LNCaP clone FGC (cell line): ENCODE measurements around the gene ABI1.

Source experiments
- DNase-seq: peaks from one replicate; pipeline ENCODE4 v3.0.0-alpha.2; 2011; ENCODE audit warnings: low read depth
- H3K4me3 ChIP-seq: 2 replicates; pipeline ENCODE4 v1.5.1; 2011; ENCODE audit warnings: mild to moderate bottlenecking, low read depth, low read length, control low read depth
- TF ChIP-seq, protein P1 (sequence below): IDR thresholded peaks from 2 replicates; pipeline ENCODE4 v1.5.1; 2012; ENCODE audit warnings: mild to moderate bottlenecking; ENCODE audit not compliant: control insufficient read depth, insufficient read depth; ENCODE audit errors: extremely low read depth

The ABI1 gene

DNA sequence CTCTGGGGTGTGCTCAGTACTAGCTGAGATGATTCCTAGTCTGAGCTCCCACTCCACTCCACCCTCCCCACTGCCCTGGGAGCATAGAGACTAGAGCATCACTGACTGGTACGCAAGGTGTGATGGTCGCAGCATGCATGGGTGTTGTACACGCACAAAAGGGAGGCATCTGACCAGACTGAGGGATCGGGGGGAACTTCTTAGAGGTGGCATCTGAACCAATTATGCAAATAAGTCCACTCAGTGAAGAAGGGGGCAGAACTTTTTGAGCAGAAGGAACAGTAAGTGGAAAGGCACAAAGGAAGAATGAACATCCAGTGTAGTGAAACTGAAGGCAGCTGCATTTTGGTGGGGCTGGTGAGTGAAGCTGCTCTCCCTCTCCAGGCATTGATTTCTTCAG lies 137.7 kb downstream of the ABI1 start:
- TF ChIP-seq, protein P1, sequence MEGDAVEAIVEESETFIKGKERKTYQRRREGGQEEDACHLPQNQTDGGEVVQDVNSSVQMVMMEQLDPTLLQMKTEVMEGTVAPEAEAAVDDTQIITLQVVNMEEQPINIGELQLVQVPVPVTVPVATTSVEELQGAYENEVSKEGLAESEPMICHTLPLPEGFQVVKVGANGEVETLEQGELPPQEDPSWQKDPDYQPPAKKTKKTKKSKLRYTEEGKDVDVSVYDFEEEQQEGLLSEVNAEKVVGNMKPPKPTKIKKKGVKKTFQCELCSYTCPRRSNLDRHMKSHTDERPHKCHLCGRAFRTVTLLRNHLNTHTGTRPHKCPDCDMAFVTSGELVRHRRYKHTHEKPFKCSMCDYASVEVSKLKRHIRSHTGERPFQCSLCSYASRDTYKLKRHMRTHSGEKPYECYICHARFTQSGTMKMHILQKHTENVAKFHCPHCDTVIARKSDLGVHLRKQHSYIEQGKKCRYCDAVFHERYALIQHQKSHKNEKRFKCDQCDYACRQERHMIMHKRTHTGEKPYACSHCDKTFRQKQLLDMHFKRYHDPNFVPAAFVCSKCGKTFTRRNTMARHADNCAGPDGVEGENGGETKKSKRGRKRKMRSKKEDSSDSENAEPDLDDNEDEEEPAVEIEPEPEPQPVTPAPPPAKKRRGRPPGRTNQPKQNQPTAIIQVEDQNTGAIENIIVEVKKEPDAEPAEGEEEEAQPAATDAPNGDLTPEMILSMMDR: no peak
- DNase-seq: no peak

GRCh38 chr10:26721561-26721960 lies 139.2 kb downstream of the ABI1 start:
- TF ChIP-seq, protein P1: no peak
- DNase-seq: no peak
- H3K4me3 ChIP-seq: no peak overlapping the region

More for the DNA sequence above, 137.7 kb downstream of the ABI1 start:
- no peak overlapping the region for H3K4me3 ChIP-seq

- H3K4me3 ChIP-seq: no peak overlapping the region
- DNase-seq: no peak
- TF ChIP-seq, protein P1: no peak
These were observed 143.3 kb downstream of the ABI1 start for GRCh38 chr10:26717476-26717875.

GRCh38 chr10:26715137-26715487 lies 145.6 kb downstream of the ABI1 start:
- no peak for DNase-seq
- TF ChIP-seq, protein P1: no peak
- no peak overlapping the region for H3K4me3 ChIP-seq

DNA sequence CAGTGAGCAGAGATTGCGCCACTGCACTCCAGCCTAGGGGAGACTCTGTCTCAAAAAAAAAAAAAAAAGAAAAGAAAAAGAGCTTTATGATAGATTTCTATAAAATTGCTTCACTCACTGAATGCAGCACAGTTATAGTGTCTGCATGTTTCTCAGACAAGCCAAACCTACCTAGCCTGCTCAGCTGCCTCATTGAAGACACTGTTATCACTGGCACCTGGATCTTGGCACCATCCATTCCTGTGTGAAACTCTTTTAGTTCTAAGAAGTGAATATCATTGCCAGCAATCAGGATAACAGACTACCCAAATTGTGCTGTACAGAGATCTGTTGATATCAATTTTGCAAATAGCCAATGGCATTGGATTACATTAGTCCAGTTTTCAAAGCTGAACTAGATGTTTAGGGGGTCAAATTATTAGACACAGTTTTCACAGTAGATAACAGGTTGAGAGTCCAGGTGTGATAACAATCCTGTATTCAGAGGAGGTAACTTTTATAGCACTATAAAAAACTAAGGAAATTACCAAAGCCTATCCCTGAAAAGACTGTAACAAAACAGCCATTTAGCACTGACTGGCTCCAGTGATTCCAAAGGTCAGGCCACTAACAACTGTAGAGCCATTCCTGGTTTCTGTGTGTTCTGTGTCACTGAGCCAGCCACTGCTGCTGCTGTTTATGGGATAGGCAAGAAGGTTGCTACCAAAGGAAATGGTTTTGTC lies 146.2 kb downstream of the ABI1 start:
- TF ChIP-seq, protein P1: no peak
- peak; percentile 55 for DNase-seq
- H3K4me3 ChIP-seq: no peak overlapping the region

GRCh38 chr10:26711324-26711723 lies 149.4 kb downstream of the ABI1 start:
- DNase-seq: no peak
- no peak overlapping the region for H3K4me3 ChIP-seq
- TF ChIP-seq, protein P1: no peak

GRCh38 chr10:26706936-26707335 lies 153.8 kb downstream of the ABI1 start:
- H3K4me3 ChIP-seq: no peak overlapping the region
- TF ChIP-seq, protein P1: no peak
- DNase-seq: no peak
